GM12878 (cell line): ENCODE results near the gene AP3S2. TPM values are rescaled to one million over a fixed set of nuclear protein-coding genes. Genes with fewer than 3 reads are reported as not detected.
A peak's percentile ranks its signal among the peaks of the same experiment; 100 is the strongest.

ENCODE experiments used
- ATAC-seq: fragments of 200-7000 bp; cut with Tn5 transposase; 3 replicates; pipeline ENCODE4 v1.9.1; 2020; ENCODE audit warnings: mild to moderate bottlenecking, moderate library complexity
- BruUV-seq: library from RNA; stranded (reverse); fragments of 400-500 nt; replicated peaks from 2 replicates; lab custom pipeline; 2021; lab: Mats Ljungman, UMichigan
- CTCF ChIA-PET: fragments of 300-600 bp; sonication (Branson Sonifier 250); formaldehyde crosslinking; extraction: SDS; loops from one replicate; lab custom pipeline; 2021; ENCODE audit warnings: inconsistent platforms; lab: Yijun Ruan, JAX
- POLR2A ChIA-PET: fragments of 350-600 bp; formaldehyde crosslinking; extraction: SDS; loops from one replicate; lab custom pipeline; 2021; ENCODE audit warnings: inconsistent platforms; lab: Charles Lee
- RAD21 ChIA-PET: fragments of 300-600 bp; sonication (Branson Sonifier 250); formaldehyde crosslinking; loops from one replicate; lab custom pipeline; 2023; ENCODE audit warnings: antibody characterized with exemption; ENCODE audit not compliant: unreplicated experiment; lab: Charles Lee
- SMC1A ChIA-PET: fragments of 300-600 bp; sonication (Branson Sonifier 250); formaldehyde crosslinking; loops from one replicate; lab custom pipeline; 2023; ENCODE audit not compliant: unreplicated experiment, uncharacterized antibody; lab: Charles Lee
- DNase-seq: peaks from one replicate; pipeline ENCODE4 v3.0.0-alpha.2; 2011; ENCODE audit warnings: low read depth, low spot score
- FAIRE-seq: peaks from 3 replicates; lab custom pipeline; 2011; peaks lifted over from hg19 to GRCh38; lab: Jason Lieb, UNC
- H2AFZ ChIP-seq: 2 replicates; pipeline ENCODE4 v1.6.0; 2011; ENCODE audit warnings: low read depth, low read length, control low read depth; ENCODE audit not compliant: control insufficient read depth
- H3K27ac ChIP-seq: 2 replicates; pipeline ENCODE4 v1.5.1; 2011; ENCODE audit warnings: control low read depth; ENCODE audit not compliant: control insufficient read depth, insufficient read depth
- H3K27me3 ChIP-seq, 2 experiments: replicated peaks in 1 of 2; 2 replicates each; pipeline versions ENCODE4 v1.6.0 to v1.6.1; 2011; ENCODE audit warnings: low read length in 1 of 2; ENCODE audit not compliant: control insufficient read depth in 2 of 2, insufficient read depth in 2 of 2
- H3K36me3 ChIP-seq, 2 experiments: 2 replicates each; pipeline ENCODE4 v1.5.1; 2011; ENCODE audit warnings: low read length in 1 of 2; ENCODE audit not compliant: control insufficient read depth in 2 of 2, insufficient read depth in 2 of 2
- H3K4me1 ChIP-seq: 2 replicates; pipeline ENCODE4 v1.6.1; 2011; ENCODE audit warnings: mild to moderate bottlenecking, low read length, moderate library complexity, mixed read lengths; ENCODE audit not compliant: control insufficient read depth, insufficient read depth
- H3K4me2 ChIP-seq: 2 replicates; pipeline ENCODE4 v1.6.0; 2011; ENCODE audit warnings: control low read depth; ENCODE audit not compliant: control insufficient read depth, insufficient read depth
- H3K4me3 ChIP-seq: fragments of 200-600 bp; sonication (generic); 2 replicates; pipeline ENCODE4 v1.5.1; 2016
- H3K79me2 ChIP-seq: 2 replicates; pipeline ENCODE4 v1.6.0; 2011; ENCODE audit warnings: low read length; ENCODE audit not compliant: control insufficient read depth, insufficient read depth
- H3K9ac ChIP-seq: 2 replicates; pipeline ENCODE4 v1.8.0; 2011; ENCODE audit warnings: low read length, control low read depth, mixed read lengths; ENCODE audit not compliant: control insufficient read depth, insufficient read depth
- H3K9me3 ChIP-seq: replicated peaks from 3 replicates; pipeline ENCODE4 v1.5.1; 2011; ENCODE audit warnings: mild to moderate bottlenecking, low read length; ENCODE audit not compliant: control insufficient read depth, insufficient read depth
- H4K20me1 ChIP-seq: 2 replicates; pipeline ENCODE4 v1.6.0; 2011; ENCODE audit not compliant: control insufficient read depth, insufficient read depth
- BMI1 ChIP-seq: fragments of 450-650 bp; IDR thresholded peaks from 2 replicates; pipeline ENCODE4 v1.6.1; 2016; ENCODE audit warnings: mild to moderate bottlenecking, moderate library complexity, borderline replicate concordance
- BRCA1 ChIP-seq: IDR thresholded peaks from 2 replicates; pipeline ENCODE4 v1.6.1; 2011; ENCODE audit warnings: low read depth, low read length, improper control_type of control experiment
- CREB1 ChIP-seq: IDR thresholded peaks from 2 replicates; pipeline ENCODE4 v1.6.1; 2012; ENCODE audit warnings: low read depth, mild to moderate bottlenecking, inconsistent platforms
- EP300 ChIP-seq, 2 experiments: fragments of 150-350 bp in 1 of 2; IDR thresholded peaks; 2 replicates each; pipeline ENCODE4 v1.6.1; 2011 to 2012; ENCODE audit warnings: low read depth in 2 of 2, low read length in 2 of 2, borderline replicate concordance in 1 of 2, improper control_type of control experiment in 1 of 2, inconsistent platforms in 1 of 2; ENCODE audit not compliant: control insufficient read depth in 1 of 2
- FOS ChIP-seq: IDR thresholded peaks from 3 replicates; pipeline ENCODE4 v1.6.1; 2011; ENCODE audit warnings: borderline replicate concordance; ENCODE audit not compliant: insufficient read length; ENCODE audit errors: extremely low read depth
- MEF2B ChIP-seq: fragments of 450-650 bp; IDR thresholded peaks from 2 replicates; pipeline ENCODE4 v1.6.1; 2018; ENCODE audit warnings: mild to moderate bottlenecking, moderate library complexity; ENCODE audit not compliant: partially characterized antibody, poor library complexity, severe bottlenecking
- MYC ChIP-seq: IDR thresholded peaks from 2 replicates; pipeline ENCODE4 v1.6.1; 2011; ENCODE audit warnings: mild to moderate bottlenecking, low read length, moderate library complexity, inconsistent platforms; ENCODE audit not compliant: insufficient read depth, insufficient replicate concordance, insufficient read length, severe bottlenecking
- NFYB ChIP-seq: IDR thresholded peaks from 2 replicates; pipeline ENCODE4 v1.6.1; 2011; ENCODE audit warnings: low read depth, mild to moderate bottlenecking, low read length, improper control_type of control experiment, moderate library complexity; ENCODE audit not compliant: insufficient read depth
- NKRF ChIP-seq: fragments of 450-650 bp; conservative IDR thresholded peaks from 2 replicates; pipeline ENCODE4 v1.6.1; 2017; ENCODE audit warnings: mild to moderate bottlenecking, moderate library complexity
- POLR2A ChIP-seq: IDR thresholded peaks from 2 replicates; pipeline ENCODE4 v1.6.1; 2011; ENCODE audit warnings: low read depth, mild to moderate bottlenecking, low read length
- RUNX3 ChIP-seq: IDR thresholded peaks from 2 replicates; pipeline ENCODE4 v1.6.1; 2012; ENCODE audit warnings: low read length, inconsistent platforms
- SIN3A ChIP-seq: IDR thresholded peaks from 2 replicates; pipeline ENCODE4 v1.6.1; 2012; ENCODE audit warnings: low read depth, low read length, improper control_type of control experiment
- SIX5 ChIP-seq: IDR thresholded peaks from 2 replicates; pipeline ENCODE4 v1.6.1; 2011; ENCODE audit warnings: mild to moderate bottlenecking, low read depth, low read length, moderate library complexity; ENCODE audit not compliant: severe bottlenecking
- SRF ChIP-seq, 2 experiments: IDR thresholded peaks; 2 replicates each; pipeline ENCODE4 v1.6.1; 2011; ENCODE audit warnings: low read depth in 2 of 2, low read length in 2 of 2, mild to moderate bottlenecking in 1 of 2, moderate library complexity in 1 of 2
- USF2 ChIP-seq: IDR thresholded peaks from 2 replicates; pipeline ENCODE4 v1.6.1; 2011; ENCODE audit warnings: low read depth, low read length, improper control_type of control experiment, borderline replicate concordance
- ZNF384 ChIP-seq: IDR thresholded peaks from 2 replicates; pipeline ENCODE4 v1.6.1; 2012; ENCODE audit warnings: low read depth, mild to moderate bottlenecking, low read length, improper control_type of control experiment, borderline replicate concordance
- WGBS: methylation state at CpG from one replicate; pipeline ENCODE4 v1.1.6; 2016; ENCODE audit warnings: low lambda C conversion rate; ENCODE audit not compliant: insufficient replicate concordance, insufficient coverage; ENCODE audit errors: missing lambda C conversion rate; 5-methylcytosine and 5-hydroxymethylcytosine counted together
- in situ Hi-C: fragments of 300-500 bp; cut with MboI; formaldehyde crosslinking; loops from 9 replicates; pipeline ENCODE4 v1.14.3; 2018; ENCODE audit warnings: mixed read lengths
- intact Hi-C: fragments of 100-400 bp; cut with micrococcal nuclease; formaldehyde crosslinking; loops from one replicate; pipeline ENCODE4 v1.14.2; 2022; ENCODE audit not compliant: unreplicated experiment
- polyA plus RNA-seq, 11 experiments: library from polyadenylated mRNA; depleted of rRNA in 4 of 11; unstranded in 6 of 11; stranded (reverse) in 5 of 11; fragments of >200 nt; fragmentation: Nextera tagmentation in 4 of 11; fragmentation: Illumina TruSeq in 1 of 11; extraction: Ambion mirVana in 4 of 11; extraction: Trizol in 1 of 11; gene quantifications; 1 replicate in 1 of 11; 2 replicates in 10 of 11; pipeline versions ENCODE4 v1.2.1 to v1.2.3, GENCODE V29; 2011 to 2016; ENCODE audit warnings: inconsistent platforms in 2 of 11, missing spikeins in 2 of 11, low read depth in 1 of 11
- total RNA-seq, 4 experiments: library from RNA; depleted of rRNA in 3 of 4; stranded (reverse); fragments of >200 nt in 3 of 4; fragmentation: Illumina TruSeq in 1 of 4; extraction: Trizol in 1 of 4; gene quantifications; 2 replicates each; pipeline versions ENCODE4 v1.2.1 to v1.2.3, GENCODE V29; 2013 to 2021

AP3S2 gene
- total and polyA plus RNA-seq, 10 of the 15 experiments (the other 5 are each of a cell fraction or from before 2014, with no cell fraction given): 10.0 to 43.6 (median 26.0) TPM

GRCh38 chr15:89851673-89852341 is 42.0 kb downstream of the AP3S2 start:
- Histone ChIP-seq H3K27ac (peak overlapping the region; percentile 85), H3K36me3 (no peaks in the 10 kb centered on the region; a peak in 1 of 4 replicates), H3K4me1 (peaks cover 45% of the 10 kb centered on the region), H3K27me3 (no peaks in the 10 kb centered on the region), H3K4me3 (no peak overlapping the region), H3K9me3 (no peaks in the 10 kb centered on the region), H3K79me2 (no peaks in the 10 kb centered on the region), H4K20me1 (no peaks in the 10 kb centered on the region), H3K4me2 (peak overlapping the region; percentile 67), H3K9ac (no peak overlapping the region; the same call in 1 of the 2 replicates), H2AFZ (no peak overlapping the region)
- 50% methylated on average over 5 of the region's 5 CpGs for WGBS
- ChIA-PET POLR2A (no interaction called here), RAD21 (interaction anchor here (0.6 to 1.5 kb wide), 2 partner anchors 23 to 488 kb away, joined by 3 to 5 read pairs; no protein-coding TSS in a partner anchor), SMC1A (interaction anchor here (0.6 to 1.3 kb wide), 5 partner anchors 9 to 90 kb away, joined by 3 to 10 read pairs (median 4); no protein-coding TSS in a partner anchor), CTCF (interaction anchor here (0.6 to 1.2 kb wide), 5 partner anchors 9 to 44 kb away, joined by 3 to 12 read pairs (median 3); no protein-coding TSS in a partner anchor)
- BruUV-seq: no TSS peak
- ATAC-seq (peak; percentile 91), FAIRE-seq (no peak), DNase-seq (peak; percentile 30)
- in situ Hi-C loops: no loop called here
- intact Hi-C loops: no loop called here
- TF ChIP-seq POLR2A (no peak), MEF2B (peak; percentile 64), NFYB (no peak), SRF (IDR thresholded peaks at IDR 0.05; ENCODE audit: low read depth in 2 of 2, low read length in 2 of 2) (no peak), USF2 (no peak), MYC (no peak), BMI1 (no peak), SIN3A (no peak), FOS (no peak), NKRF (no peak), SIX5 (no peak), CREB1 (no peak), BRCA1 (no peak), EP300 (IDR thresholded peaks at IDR 0.05; ENCODE audit: borderline replicate concordance in 1 of 2, control insufficient read depth in 1 of 2, low read depth in 2 of 2, low read length in 2 of 2) (no peak), ZNF384 (peak; percentile 92), RUNX3 (no peak; the same call in 1 of the 2 replicates)
